H1 (cell line): ENCODE results near the gene ARPIN. TPM values are rescaled to one million over a fixed set of nuclear protein-coding genes. Genes with fewer than 3 reads are reported as not detected.

Experiments
- polyA plus RNA-seq, 7 experiments: library from polyadenylated mRNA; depleted of rRNA in 3 of 7; stranded (reverse) in 5 of 7; unstranded in 2 of 7; fragments of >200 nt in 5 of 7; fragments of 200-250 nt in 2 of 7; gene quantifications; 1 replicate in 5 of 7; 2 replicates in 1 of 7; 4 replicates in 1 of 7; pipeline versions ENCODE4 v1.2.1 to v1.2.3, GENCODE V29; 2011 to 2013; ENCODE audit warnings: missing spikeins in 2 of 7, mixed read lengths in 2 of 7
- total RNA-seq: library from RNA; stranded (reverse); fragmentation: NEBNext Ultra II Directional; extraction: Animal tissue kit (Norgen Biotek cat#: 25700); gene quantifications from 2 replicates; pipeline ENCODE4 v1.2.1, GENCODE V29; 2021
- TF ChIP-seq, protein P1 (sequence below), 3 experiments: IDR thresholded peaks; 1 replicate in 2 of 3; 2 replicates in 1 of 3; pipeline versions ENCODE4 v1.5.1 to v1.6.1; 2011; ENCODE audit warnings: low read length in 3 of 3, mild to moderate bottlenecking in 3 of 3, inconsistent platforms in 2 of 3, low read depth in 1 of 3, moderate library complexity in 1 of 3; ENCODE audit not compliant: insufficient read depth in 1 of 3; ENCODE audit errors: control extremely low read depth in 1 of 3

The ARPIN gene
- total and polyA plus RNA-seq, 2 of the 8 experiments (the other 6 are each of a cell fraction or from before 2014, with no cell fraction given) = 3.1 to 3.9 TPM

DNA sequence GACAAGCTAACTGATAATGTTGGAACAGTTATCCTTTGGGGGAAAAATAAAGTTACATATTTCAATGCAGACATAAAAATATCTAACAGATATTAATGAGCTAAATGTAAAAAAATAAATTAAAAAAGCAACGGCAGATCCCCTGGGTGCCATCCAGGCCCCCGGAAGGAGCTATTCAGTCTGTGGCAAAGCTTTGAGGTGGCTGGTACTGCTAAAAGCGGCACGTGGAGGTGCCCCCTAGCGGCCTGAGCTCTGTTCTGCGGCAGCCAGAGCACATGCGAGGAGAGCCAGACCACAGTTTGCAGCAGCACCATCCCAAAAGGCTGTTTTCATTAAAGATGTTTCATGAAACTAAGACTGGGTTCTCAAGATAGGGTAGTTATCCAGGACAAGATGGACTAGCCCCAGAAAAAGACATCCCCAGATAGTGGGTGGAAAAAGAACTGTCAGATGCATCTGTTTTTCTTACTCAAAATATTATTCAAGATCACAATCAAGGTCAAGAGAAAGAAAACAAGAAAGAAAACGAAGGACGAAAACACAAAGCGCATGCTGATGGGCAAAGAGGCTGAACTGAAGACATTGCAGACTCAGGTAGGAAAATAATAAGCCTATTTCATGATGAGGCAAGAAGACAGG lies 37.7 kb downstream of the ARPIN start (continued):
- TF ChIP-seq, protein P1, sequence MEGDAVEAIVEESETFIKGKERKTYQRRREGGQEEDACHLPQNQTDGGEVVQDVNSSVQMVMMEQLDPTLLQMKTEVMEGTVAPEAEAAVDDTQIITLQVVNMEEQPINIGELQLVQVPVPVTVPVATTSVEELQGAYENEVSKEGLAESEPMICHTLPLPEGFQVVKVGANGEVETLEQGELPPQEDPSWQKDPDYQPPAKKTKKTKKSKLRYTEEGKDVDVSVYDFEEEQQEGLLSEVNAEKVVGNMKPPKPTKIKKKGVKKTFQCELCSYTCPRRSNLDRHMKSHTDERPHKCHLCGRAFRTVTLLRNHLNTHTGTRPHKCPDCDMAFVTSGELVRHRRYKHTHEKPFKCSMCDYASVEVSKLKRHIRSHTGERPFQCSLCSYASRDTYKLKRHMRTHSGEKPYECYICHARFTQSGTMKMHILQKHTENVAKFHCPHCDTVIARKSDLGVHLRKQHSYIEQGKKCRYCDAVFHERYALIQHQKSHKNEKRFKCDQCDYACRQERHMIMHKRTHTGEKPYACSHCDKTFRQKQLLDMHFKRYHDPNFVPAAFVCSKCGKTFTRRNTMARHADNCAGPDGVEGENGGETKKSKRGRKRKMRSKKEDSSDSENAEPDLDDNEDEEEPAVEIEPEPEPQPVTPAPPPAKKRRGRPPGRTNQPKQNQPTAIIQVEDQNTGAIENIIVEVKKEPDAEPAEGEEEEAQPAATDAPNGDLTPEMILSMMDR (IDR thresholded peaks at IDR 0.05; ENCODE audit: control extremely low read depth in 1 of 3, insufficient read depth in 1 of 3, low read depth in 1 of 3, low read length in 3 of 3) = peak; percentile 94 to 96 (median 95)
